ENCODE results near the gene NAALADL2.

The NAALADL2 gene

GRCh38 chr3:174891524-174892203, 32.5 kb downstream of the NAALADL2 start:
- no peak for DNase-seq

DNA sequence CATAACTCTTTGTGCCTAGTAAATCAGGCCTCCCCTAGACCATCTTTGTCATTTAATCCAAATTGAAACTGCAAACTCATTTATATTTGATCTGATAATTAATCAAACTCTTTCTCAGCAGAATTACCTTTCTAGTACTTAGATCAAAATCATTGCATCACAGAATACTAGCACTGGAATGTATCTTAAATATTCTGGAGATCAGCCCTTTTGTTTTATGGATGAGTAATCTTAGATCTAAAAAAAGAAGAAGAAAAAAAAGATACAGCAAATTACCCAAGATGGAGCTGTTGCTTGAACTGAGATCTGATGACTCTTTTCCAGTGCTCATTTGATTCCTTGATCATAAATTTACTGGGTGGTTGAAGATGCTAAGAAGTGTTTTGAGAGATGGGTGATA, 47.9 kb downstream of the NAALADL2 start:
- DNase-seq: no peak

- DNase-seq: no peak
These were observed 48.7 kb downstream of the NAALADL2 start for GRCh38 chr3:174907628-174908407.

- no peak for DNase-seq
These were observed 72.6 kb downstream of the NAALADL2 start for GRCh38 chr3:174931473-174932353.

GRCh38 chr3:174936590-174936989, 77.5 kb downstream of the NAALADL2 start:
- no peak for DNase-seq

- DNase-seq: no peak
These were observed 78.3 kb downstream of the NAALADL2 start for GRCh38 chr3:174937478-174937877.

DNA sequence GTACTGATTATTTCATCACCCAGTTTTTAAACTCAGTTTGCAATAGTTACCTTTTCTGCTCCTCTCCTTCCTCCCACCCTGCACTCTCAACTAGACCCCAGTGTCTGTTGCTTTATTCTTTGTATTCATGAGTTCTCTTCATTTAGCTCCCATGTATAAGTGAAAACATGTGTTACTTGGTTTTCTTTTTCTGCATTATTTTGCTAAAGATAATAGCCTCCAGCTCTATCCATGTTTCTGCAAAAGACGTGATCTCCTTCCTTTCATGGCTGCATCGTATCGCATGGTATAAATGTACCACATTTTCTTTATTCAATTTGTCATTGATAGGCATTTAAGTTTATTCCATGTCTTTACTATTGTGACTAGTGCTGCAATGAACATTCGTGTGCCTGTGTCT, 79.0 kb downstream of the NAALADL2 start:
- DNase-seq: no peak

DNA sequence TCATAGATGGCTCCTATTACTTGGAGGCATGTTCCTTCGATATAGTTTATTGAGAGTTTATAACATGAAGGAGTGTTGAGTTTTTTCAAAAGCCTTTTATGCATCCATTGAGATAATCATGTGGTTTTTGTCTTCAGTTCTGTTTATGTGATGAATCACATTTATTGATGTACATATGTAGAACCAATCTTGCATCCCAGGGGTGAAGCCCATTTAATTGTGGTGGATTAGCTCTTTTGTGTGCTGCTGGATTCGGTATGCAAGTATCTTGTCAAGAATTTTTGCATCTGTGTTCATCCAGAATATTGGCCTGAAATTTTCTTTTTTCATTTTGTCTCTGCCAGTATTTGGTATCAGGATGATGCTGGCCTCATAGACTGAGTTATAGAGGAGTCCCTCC, 81.0 kb downstream of the NAALADL2 start:
- no peak for DNase-seq

- DNase-seq: no peak
These were observed 86.1 kb downstream of the NAALADL2 start for GRCh38 chr3:174945276-174945675.

DNA sequence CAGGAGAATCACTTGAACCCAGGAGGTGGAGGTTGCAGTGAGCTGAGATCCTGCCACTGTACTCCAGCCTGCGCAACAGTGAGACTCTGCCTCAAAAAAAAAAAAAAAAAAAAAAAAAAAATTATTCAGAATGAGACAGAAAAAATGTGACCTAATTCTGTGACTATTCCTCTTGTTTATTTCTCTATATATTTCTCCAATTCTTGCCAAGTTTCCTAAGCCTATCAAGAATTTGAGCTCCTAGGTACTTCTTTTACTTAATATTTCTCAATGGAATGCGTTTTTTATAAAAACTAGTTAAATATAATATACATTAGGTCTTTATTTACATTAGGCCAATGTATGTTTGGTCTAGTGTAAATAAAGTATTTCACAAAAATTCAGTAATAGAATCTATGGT, 86.8 kb downstream of the NAALADL2 start:
- DNase-seq: no peak

DNA sequence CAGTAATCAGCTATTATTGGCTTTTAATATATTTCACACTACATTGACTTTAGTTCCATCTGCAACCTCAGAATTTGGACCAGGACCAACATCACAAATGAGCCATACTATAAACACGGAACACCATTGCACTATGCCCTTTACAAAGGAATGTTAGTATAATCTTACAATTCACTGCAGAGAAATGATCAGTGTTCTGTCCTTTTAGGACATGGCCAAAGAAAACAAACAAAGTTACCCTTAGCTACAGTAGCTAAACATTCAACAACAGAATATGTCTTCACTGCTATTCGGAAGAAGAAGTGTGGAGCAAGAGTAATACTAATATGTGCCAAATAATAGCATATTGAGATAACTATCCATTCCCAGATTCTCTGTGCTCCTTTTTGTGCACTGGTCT, 90.4 kb downstream of the NAALADL2 start:
- DNase-seq: no peak

GRCh38 chr3:174951034-174951433, 91.9 kb downstream of the NAALADL2 start:
- no peak for DNase-seq

GRCh38 chr3:174951498-174952005, 92.4 kb downstream of the NAALADL2 start:
- DNase-seq: no peak

- DNase-seq: no peak
These were observed 93.9 kb downstream of the NAALADL2 start for GRCh38 chr3:174953068-174953467.

- no peak for DNase-seq
These were observed 96.4 kb downstream of the NAALADL2 start for GRCh38 chr3:174955513-174956016.

DNA sequence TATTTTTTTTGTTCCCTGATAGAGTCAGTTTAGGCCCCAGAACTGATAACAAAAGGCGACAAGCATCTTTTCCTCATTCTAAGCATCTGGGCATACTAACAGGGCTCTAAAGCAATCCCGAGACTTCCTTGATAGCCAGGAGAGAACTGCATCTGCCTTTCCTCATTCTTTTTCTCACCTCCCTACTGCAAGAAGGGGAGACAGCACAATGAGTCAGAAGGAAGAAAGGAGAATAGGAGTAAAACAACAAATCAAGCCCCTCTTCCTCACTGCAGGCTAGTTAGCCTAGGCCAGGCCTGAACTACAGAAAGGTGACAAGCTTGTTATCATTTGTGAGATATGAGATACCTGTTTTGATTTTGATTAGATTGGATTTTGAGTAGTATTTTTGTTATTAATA, 97.9 kb downstream of the NAALADL2 start:
- DNase-seq: no peak

- no peak for DNase-seq
These were observed 98.4 kb downstream of the NAALADL2 start for GRCh38 chr3:174957551-174958001.

GRCh38 chr3:174958671-174959328, 99.7 kb downstream of the NAALADL2 start:
- no peak for DNase-seq

- no peak for DNase-seq
These were observed 100.5 kb downstream of the NAALADL2 start for GRCh38 chr3:174959556-174960065.

DNA sequence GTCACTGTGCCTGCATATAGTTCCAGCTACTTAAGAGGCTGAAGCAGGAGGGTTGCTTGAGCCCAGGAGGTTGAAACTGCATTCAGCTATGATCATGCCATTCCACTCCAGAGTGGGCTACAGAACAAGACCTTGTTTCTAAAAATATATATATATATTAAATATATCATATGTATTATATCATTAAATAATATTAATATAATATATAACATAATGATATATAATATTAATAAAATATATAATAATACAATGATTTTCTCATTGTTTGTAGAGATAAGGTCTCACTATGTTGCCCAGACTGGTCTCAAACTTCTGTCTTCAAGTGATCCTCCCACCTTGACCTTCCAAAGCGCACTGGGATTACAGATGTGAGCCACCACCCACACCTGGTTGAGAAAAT, 101.8 kb downstream of the NAALADL2 start:
- no peak for DNase-seq

- no peak for DNase-seq
These were observed 114.3 kb downstream of the NAALADL2 start for GRCh38 chr3:174973465-174973864.

GRCh38 chr3:174986685-174987084, 127.6 kb downstream of the NAALADL2 start:
- no peak for DNase-seq
